Measurements from ENCODE around the gene OSMR. TPM values are rescaled to one million over a fixed set of nuclear protein-coding genes. Genes with fewer than 3 reads are reported as not detected.
A peak's percentile ranks its signal among the peaks of the same experiment; 100 is the strongest.
"Not testable (repeated sequence)": the region's sequence is repeated elsewhere in the genome, so short reads cannot be mapped to it uniquely, and the experiment has no call there.

The OSMR gene
- polyA plus RNA-seq, 2 donors: 4.6 to 7.6 TPM

- 58 to 61% methylated on average over 9 of the region's 9 CpGs for WGBS, 2 donors
- H3K36me3 ChIP-seq (ENCODE audit: control insufficient read depth in 2 of 2, insufficient read depth in 2 of 2, low read length in 1 of 2): peaks cover 0 to 4% of the 10 kb centered on the region in 2 donors
- no peaks in the 10 kb centered on the region for H3K9me3 ChIP-seq (ENCODE audit: control insufficient read depth in 2 of 2, insufficient read depth in 1 of 2, low read depth in 1 of 2, low read length in 1 of 2)
- H3K4me1 ChIP-seq (ENCODE audit: control insufficient read depth in 2 of 2, insufficient read depth in 2 of 2, low read length in 1 of 2): peaks cover 0 to 5% of the 10 kb centered on the region in 2 donors
- peak overlapping the region in 1 of 2 donors; percentile 66 for H3K4me3 ChIP-seq (ENCODE audit: low read depth in 1 of 2, low read length in 2 of 2)
- H3K27me3 ChIP-seq (ENCODE audit: control insufficient read depth in 1 of 2, insufficient read depth in 2 of 2, low read length in 2 of 2): no peaks in the 10 kb centered on the region
- peak overlapping the region; percentile 13 to 48 for H3K27ac ChIP-seq (ENCODE audit: low read depth in 2 of 2, low read length in 1 of 2)
Observed at GRCh38 chr5:38847559-38848347, 1.9 kb downstream of the OSMR start.

DNA sequence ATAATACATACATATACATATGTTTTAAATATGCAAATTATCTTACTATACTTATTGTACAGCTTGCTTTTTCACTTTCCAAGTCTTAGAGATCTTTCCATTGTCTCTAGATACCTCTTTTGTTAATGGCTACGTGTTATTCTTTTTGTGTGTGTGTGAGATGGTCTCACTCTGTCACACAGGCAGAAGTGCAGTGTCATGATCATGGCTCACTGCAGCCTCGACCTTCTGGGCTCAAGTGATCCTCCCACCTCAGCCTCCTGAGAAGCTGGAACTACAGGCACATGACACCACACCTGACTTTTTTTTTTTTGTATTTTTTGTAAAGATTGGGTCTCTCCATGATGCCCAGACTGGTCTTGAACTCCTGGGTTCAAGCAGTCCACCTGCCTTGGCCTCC, 2.8 kb downstream of the OSMR start:
- Histone ChIP-seq H3K4me1 (ENCODE audit: control insufficient read depth in 2 of 2, insufficient read depth in 2 of 2, low read length in 1 of 2) (peaks cover 0 to 5% of the 10 kb centered on the region in 2 donors), H3K27ac (ENCODE audit: low read depth in 2 of 2, low read length in 1 of 2) (no peak overlapping the region), H3K27me3 (ENCODE audit: control insufficient read depth in 1 of 2, insufficient read depth in 2 of 2, low read length in 2 of 2) (no peaks in the 10 kb centered on the region), H3K36me3 (ENCODE audit: control insufficient read depth in 2 of 2, insufficient read depth in 2 of 2, low read length in 1 of 2) (peaks cover 0 to 4% of the 10 kb centered on the region in 2 donors), H3K4me3 (ENCODE audit: low read depth in 1 of 2, low read length in 2 of 2) (no peak overlapping the region), H3K9me3 (ENCODE audit: control insufficient read depth in 2 of 2, insufficient read depth in 1 of 2, low read depth in 1 of 2, low read length in 1 of 2) (no peaks in the 10 kb centered on the region)
- 61 to 79% methylated on average over 2 of the region's 2 CpGs for WGBS, 2 donors

DNA sequence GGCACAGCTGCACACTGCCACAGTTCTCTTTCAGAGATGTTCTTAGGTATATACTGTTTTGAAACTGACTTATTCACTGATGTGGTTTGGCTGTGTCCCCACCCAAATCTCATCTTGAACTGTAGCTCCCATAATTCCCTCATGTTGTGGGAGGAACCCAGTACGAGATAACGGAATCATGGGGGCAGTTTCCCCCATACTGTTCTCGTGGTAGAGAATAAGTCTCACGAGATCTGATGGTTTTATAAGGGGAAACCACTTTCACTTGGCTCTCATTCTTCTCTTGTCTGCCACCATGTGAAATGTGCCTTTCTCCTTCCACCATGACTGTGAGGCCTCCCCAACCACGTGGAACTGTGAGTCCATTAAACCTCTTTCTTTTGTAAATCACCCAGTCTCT, 5.8 kb downstream of the OSMR start:
- not testable (repeated sequence) for H3K9me3 ChIP-seq (ENCODE audit: control insufficient read depth in 2 of 2, insufficient read depth in 1 of 2, low read depth in 1 of 2, low read length in 1 of 2); H3K27me3 ChIP-seq (ENCODE audit: control insufficient read depth in 1 of 2, insufficient read depth in 2 of 2, low read length in 2 of 2); H3K4me3 ChIP-seq (ENCODE audit: low read depth in 1 of 2, low read length in 2 of 2); H3K36me3 ChIP-seq (ENCODE audit: control insufficient read depth in 2 of 2, insufficient read depth in 2 of 2, low read length in 1 of 2); H3K4me1 ChIP-seq (ENCODE audit: control insufficient read depth in 2 of 2, insufficient read depth in 2 of 2, low read length in 1 of 2)
- WGBS, 2 donors: 84 to 88% methylated on average over 5 of the region's 5 CpGs
- peak overlapping the region in 1 of 2 donors; percentile 42 for H3K27ac ChIP-seq (ENCODE audit: low read depth in 2 of 2, low read length in 1 of 2)

DNA sequence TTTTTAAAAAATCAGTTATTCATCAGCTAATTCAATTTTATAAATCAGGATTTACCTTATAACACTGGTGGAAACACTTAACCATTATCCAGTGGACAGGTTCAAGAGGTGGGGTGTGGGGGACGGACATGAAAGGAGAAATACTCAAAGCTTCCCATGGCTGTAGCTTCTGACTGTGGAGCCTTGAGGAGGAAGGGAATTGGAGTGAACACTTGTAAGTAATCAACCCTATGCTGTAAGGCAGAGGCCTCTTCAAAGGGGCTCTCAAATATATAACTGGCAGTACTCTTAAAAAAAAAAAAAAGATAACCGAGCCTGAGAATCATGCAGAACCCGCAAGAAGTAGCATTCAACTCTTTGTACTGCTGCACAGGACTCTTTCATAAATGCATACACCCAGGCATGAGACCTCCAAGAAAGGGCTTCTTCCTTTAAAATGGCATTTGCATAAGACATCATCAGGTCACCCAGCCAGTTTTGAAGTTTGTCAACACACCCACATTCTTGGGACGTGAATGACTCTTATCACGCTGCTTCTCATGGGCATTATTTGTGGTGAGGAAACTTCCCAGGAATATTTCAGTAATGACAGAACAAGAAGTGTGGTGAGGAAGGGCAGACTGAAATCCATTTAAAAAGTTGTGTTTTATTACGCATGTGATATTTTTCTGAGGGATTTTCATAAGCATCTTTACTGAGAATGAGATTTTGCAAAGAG, 8.1 kb downstream of the OSMR start:
- peaks cover 0 to 3% of the 10 kb centered on the region in 2 donors for H3K4me1 ChIP-seq (ENCODE audit: control insufficient read depth in 2 of 2, insufficient read depth in 2 of 2, low read length in 1 of 2)
- no peaks in the 10 kb centered on the region for H3K27me3 ChIP-seq (ENCODE audit: control insufficient read depth in 1 of 2, insufficient read depth in 2 of 2, low read length in 2 of 2)
- no peak overlapping the region for H3K4me3 ChIP-seq (ENCODE audit: low read depth in 1 of 2, low read length in 2 of 2)
- WGBS, 2 donors: 71 to 73% methylated on average over 6 of the region's 6 CpGs
- H3K36me3 ChIP-seq (ENCODE audit: control insufficient read depth in 2 of 2, insufficient read depth in 2 of 2, low read length in 1 of 2): peaks cover 0 to 4% of the 10 kb centered on the region in 2 donors
- H3K9me3 ChIP-seq (ENCODE audit: control insufficient read depth in 2 of 2, insufficient read depth in 1 of 2, low read depth in 1 of 2, low read length in 1 of 2): no peaks in the 10 kb centered on the region
- peak overlapping the region in 1 of 2 donors; percentile 55 for H3K27ac ChIP-seq (ENCODE audit: low read depth in 2 of 2, low read length in 1 of 2)

GRCh38 chr5:38854907-38855306, 9.1 kb downstream of the OSMR start:
- peaks cover 0 to 3% of the 10 kb centered on the region in 2 donors for H3K4me1 ChIP-seq (ENCODE audit: control insufficient read depth in 2 of 2, insufficient read depth in 2 of 2, low read length in 1 of 2)
- H3K4me3 ChIP-seq (ENCODE audit: low read depth in 1 of 2, low read length in 2 of 2): no peak overlapping the region
- 89 to 93% methylated on average over 7 of the region's 7 CpGs for WGBS, 2 donors
- no peaks in the 10 kb centered on the region for H3K9me3 ChIP-seq (ENCODE audit: control insufficient read depth in 2 of 2, insufficient read depth in 1 of 2, low read depth in 1 of 2, low read length in 1 of 2)
- H3K27me3 ChIP-seq (ENCODE audit: control insufficient read depth in 1 of 2, insufficient read depth in 2 of 2, low read length in 2 of 2): no peaks in the 10 kb centered on the region
- no peak overlapping the region for H3K27ac ChIP-seq (ENCODE audit: low read depth in 2 of 2, low read length in 1 of 2)
- H3K36me3 ChIP-seq (ENCODE audit: control insufficient read depth in 2 of 2, insufficient read depth in 2 of 2, low read length in 1 of 2): peaks cover 0 to 4% of the 10 kb centered on the region in 2 donors

DNA sequence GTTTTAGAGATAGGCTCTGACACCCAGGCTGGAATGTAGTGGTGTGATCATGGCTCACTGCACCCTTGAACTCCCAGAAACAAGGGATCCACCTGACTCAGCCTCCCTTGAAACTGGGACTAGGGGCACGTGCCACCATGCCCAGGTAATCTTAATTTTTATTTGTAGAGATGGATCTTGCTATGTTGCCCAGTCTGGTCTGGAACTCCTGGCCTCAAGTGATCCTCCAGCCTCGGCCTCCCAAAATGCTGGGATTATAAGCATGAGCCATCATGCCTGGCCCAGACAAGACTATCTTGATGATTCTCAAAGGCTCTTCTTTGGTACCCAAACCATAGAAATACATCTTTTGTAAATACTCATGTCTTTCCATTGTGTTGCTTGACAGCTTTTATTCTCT, 10.8 kb downstream of the OSMR start:
- Histone ChIP-seq H3K36me3 (ENCODE audit: control insufficient read depth in 2 of 2, insufficient read depth in 2 of 2, low read length in 1 of 2) (no peaks in the 10 kb centered on the region), H3K4me3 (ENCODE audit: low read depth in 1 of 2, low read length in 2 of 2) (no peak overlapping the region), H3K27me3 (ENCODE audit: control insufficient read depth in 1 of 2, insufficient read depth in 2 of 2, low read length in 2 of 2) (no peaks in the 10 kb centered on the region), H3K27ac (ENCODE audit: low read depth in 2 of 2, low read length in 1 of 2) (no peak overlapping the region), H3K9me3 (ENCODE audit: control insufficient read depth in 2 of 2, insufficient read depth in 1 of 2, low read depth in 1 of 2, low read length in 1 of 2) (no peaks in the 10 kb centered on the region), H3K4me1 (ENCODE audit: control insufficient read depth in 2 of 2, insufficient read depth in 2 of 2, low read length in 1 of 2) (peaks cover 0 to 3% of the 10 kb centered on the region in 2 donors)
- WGBS, 2 donors: 87% methylated on average over 2 of the region's 2 CpGs

- WGBS, 2 donors: 79 to 85% methylated on average over 3 of the region's 3 CpGs
- Histone ChIP-seq H3K4me1 (ENCODE audit: control insufficient read depth in 2 of 2, insufficient read depth in 2 of 2, low read length in 1 of 2) (peaks cover 0 to 3% of the 10 kb centered on the region in 2 donors), H3K4me3 (ENCODE audit: low read depth in 1 of 2, low read length in 2 of 2) (no peak overlapping the region), H3K36me3 (ENCODE audit: control insufficient read depth in 2 of 2, insufficient read depth in 2 of 2, low read length in 1 of 2) (no peaks in the 10 kb centered on the region), H3K9me3 (ENCODE audit: control insufficient read depth in 2 of 2, insufficient read depth in 1 of 2, low read depth in 1 of 2, low read length in 1 of 2) (no peaks in the 10 kb centered on the region), H3K27ac (ENCODE audit: low read depth in 2 of 2, low read length in 1 of 2) (no peak overlapping the region), H3K27me3 (ENCODE audit: control insufficient read depth in 1 of 2, insufficient read depth in 2 of 2, low read length in 2 of 2) (no peaks in the 10 kb centered on the region)
Observed at GRCh38 chr5:38858839-38859238, 13.0 kb downstream of the OSMR start.

DNA sequence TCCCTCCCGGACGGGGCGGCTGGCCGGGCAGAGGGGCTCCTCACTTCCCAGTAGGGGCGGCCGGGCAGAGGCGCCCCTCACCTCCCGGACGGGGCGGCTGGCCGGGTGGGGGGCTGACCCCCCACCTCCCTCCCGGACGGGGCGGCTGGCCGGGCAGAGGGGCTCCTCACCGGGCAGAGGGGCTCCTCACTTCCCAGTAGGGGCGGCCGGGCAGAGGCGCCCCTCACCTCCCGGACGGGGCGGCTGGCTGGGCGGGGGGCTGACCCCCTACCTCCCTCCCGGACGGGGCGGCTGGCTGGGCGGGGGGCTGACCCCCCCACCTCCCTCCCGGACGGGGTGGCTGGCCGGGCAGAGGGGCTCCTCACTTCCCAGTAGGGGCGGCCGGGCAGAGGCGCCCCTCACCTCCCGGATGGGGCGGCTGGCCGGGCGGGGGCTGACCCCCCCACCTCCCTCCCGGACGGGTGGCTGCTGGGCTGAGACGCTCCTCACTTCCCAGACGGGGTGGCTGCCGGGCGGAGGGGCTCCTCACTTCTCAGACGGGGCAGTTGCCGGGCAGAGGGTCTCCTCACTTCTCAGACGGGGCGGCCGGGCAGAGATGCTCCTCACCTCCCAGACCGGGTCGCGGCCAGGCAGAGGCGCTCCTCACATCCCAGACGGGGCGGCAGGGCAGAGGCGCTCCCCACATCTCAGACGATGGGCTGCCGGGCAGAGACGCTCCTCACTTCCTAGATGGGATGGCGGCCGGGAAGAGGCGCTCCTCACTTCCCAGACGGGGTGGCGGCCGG, 16.4 kb downstream of the OSMR start:
- 95 to 99% methylated on average over 9 to 58 of the region's 64 CpGs for WGBS, 2 donors
- H3K27me3 ChIP-seq (ENCODE audit: control insufficient read depth in 1 of 2, insufficient read depth in 2 of 2, low read length in 2 of 2); H3K4me3 ChIP-seq (ENCODE audit: low read depth in 1 of 2, low read length in 2 of 2); H3K36me3 ChIP-seq (ENCODE audit: control insufficient read depth in 2 of 2, insufficient read depth in 2 of 2, low read length in 1 of 2); H3K9me3 ChIP-seq (ENCODE audit: control insufficient read depth in 2 of 2, insufficient read depth in 1 of 2, low read depth in 1 of 2, low read length in 1 of 2); H3K27ac ChIP-seq (ENCODE audit: low read depth in 2 of 2, low read length in 1 of 2): not testable (repeated sequence)
- H3K4me1 ChIP-seq (ENCODE audit: control insufficient read depth in 2 of 2, insufficient read depth in 2 of 2, low read length in 1 of 2): peaks cover 3 to 12% of the 10 kb centered on the region in 2 donors

- peaks cover 3 to 12% of the 10 kb centered on the region in 2 donors for H3K4me1 ChIP-seq (ENCODE audit: control insufficient read depth in 2 of 2, insufficient read depth in 2 of 2, low read length in 1 of 2)
- no peaks in the 10 kb centered on the region for H3K27me3 ChIP-seq (ENCODE audit: control insufficient read depth in 1 of 2, insufficient read depth in 2 of 2, low read length in 2 of 2)
- no peaks in the 10 kb centered on the region for H3K9me3 ChIP-seq (ENCODE audit: control insufficient read depth in 2 of 2, insufficient read depth in 1 of 2, low read depth in 1 of 2, low read length in 1 of 2)
- H3K4me3 ChIP-seq (ENCODE audit: low read depth in 1 of 2, low read length in 2 of 2): no peak overlapping the region
- H3K36me3 ChIP-seq (ENCODE audit: control insufficient read depth in 2 of 2, insufficient read depth in 2 of 2, low read length in 1 of 2): peaks cover 0 to 4% of the 10 kb centered on the region in 2 donors
- no peak overlapping the region for H3K27ac ChIP-seq (ENCODE audit: low read depth in 2 of 2, low read length in 1 of 2)
- 84 to 88% methylated on average over 4 of the region's 4 CpGs for WGBS, 2 donors
Observed at GRCh38 chr5:38866362-38867031, 20.7 kb downstream of the OSMR start.
